GM21390 (cell line): ENCODE measurements around the gene ANTXR1.

ENCODE experiments used
- ATAC-seq: cut with Tn5 transposase; IDR thresholded peaks from one replicate; pipeline ENCODE4 v1.9.1; 2021; ENCODE audit not compliant: unreplicated experiment

The ANTXR1 gene

DNA sequence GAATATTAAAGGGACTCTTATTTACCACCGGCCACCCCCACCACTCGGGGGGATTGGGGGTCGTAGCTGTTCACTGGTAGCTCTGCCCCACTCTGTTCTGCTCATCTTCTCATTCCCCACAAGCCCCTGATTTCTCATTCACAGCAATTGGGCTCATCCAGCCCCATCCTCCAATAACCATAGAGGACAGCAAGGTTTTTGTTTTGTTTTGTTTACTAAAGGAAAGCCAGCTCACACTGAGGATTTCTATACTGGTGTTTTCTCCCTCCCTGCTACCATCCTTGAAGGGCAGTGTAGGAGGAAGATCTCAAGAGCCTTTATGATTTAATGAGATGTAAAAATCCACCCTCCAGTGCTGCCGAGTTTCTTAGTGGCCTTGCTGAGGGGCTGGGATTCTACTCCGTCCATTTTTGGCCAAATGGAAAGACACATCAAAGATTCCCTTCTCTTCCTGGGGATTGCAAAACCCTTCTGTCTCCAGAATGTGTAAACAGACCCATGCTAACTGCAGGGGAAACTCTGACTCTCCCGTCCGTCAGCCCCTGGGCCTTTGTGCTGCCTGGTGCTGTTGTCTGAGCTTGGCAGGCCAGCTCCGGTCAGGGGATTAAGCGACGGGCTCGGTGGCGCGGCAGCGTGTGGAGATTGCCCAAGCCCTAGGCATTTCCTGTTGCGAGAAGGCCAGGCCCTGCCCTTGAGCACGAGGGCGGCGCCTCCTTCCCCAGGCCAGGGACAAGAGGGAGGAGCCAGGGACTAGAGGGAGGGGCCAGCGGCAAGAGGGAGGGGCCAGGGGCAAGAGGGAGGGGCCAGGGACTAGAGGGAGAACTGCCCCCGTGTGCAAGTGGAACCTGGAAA is 165.0 kb downstream of the ANTXR1 start:
- ATAC-seq: no peak

- ATAC-seq: no peak
Measured at GRCh38 chr2:69178756-69179155, 165.8 kb downstream of the ANTXR1 start.

GRCh38 chr2:69180227-69180626 is 167.2 kb downstream of the ANTXR1 start:
- no peak for ATAC-seq

DNA sequence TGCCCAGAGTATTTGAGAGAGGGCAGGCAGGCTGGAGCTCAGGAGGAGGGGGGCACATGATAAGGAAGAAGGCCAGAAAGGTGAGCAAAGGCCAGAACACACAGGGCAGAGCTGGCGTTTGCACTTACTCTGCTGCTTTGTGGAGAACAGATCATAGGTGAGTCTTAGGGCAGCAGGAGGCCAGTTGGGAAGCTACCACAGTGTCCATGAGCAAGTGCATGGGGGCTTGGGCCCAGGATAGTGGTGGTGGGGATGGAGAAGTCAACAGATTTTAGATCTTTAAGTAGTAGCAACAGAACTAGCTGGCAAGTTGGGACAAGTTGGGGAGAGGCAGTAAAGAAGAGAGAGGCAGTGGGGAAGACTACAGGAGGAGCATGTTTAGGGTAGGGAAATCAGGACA is 168.0 kb downstream of the ANTXR1 start:
- no peak for ATAC-seq

GRCh38 chr2:69181806-69182427 is 168.9 kb downstream of the ANTXR1 start:
- ATAC-seq: no peak

GRCh38 chr2:69183659-69184058 is 170.7 kb downstream of the ANTXR1 start:
- ATAC-seq: no peak

DNA sequence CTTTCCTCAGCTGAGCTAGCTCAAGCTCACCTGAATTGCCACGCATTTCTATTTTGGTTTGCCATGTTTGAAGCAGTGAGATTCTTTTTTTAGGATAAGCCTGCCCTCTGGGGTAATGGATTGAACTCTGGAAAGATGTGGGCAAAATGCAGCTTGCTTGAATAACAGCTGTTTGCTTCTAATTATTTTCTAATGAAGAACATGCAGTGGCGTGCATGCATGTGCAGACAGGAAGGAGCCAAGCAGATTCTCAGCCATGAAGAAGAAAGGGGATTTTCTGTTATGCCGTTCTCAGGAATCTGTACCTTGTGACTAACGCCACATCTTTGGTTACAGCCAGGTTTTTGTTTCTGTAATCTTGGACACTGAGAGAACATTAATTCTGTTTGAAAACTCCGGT is 171.2 kb downstream of the ANTXR1 start:
- ATAC-seq: no peak

GRCh38 chr2:69185807-69186206 is 172.8 kb downstream of the ANTXR1 start:
- no peak for ATAC-seq

DNA sequence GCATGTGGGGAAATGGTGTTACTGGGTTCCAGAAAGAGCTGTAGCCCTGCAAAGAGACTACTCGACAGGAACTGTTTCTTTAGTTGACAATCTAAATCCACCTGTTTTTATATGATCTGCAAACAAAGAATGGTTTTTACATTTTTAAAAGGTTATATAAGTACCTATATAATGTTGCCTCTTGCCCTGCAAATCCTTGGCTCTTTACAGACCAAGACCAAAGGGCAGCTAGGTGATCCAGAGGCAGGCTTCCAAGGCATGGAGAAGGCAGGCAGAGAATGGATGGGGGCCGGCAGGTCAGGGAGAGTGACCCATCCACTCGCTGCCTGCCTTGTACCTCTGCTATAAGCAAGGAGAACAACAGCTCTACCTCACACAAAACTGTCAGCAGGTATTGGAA is 173.6 kb downstream of the ANTXR1 start:
- no peak for ATAC-seq

GRCh38 chr2:69188182-69188900 is 175.4 kb downstream of the ANTXR1 start:
- no peak for ATAC-seq

DNA sequence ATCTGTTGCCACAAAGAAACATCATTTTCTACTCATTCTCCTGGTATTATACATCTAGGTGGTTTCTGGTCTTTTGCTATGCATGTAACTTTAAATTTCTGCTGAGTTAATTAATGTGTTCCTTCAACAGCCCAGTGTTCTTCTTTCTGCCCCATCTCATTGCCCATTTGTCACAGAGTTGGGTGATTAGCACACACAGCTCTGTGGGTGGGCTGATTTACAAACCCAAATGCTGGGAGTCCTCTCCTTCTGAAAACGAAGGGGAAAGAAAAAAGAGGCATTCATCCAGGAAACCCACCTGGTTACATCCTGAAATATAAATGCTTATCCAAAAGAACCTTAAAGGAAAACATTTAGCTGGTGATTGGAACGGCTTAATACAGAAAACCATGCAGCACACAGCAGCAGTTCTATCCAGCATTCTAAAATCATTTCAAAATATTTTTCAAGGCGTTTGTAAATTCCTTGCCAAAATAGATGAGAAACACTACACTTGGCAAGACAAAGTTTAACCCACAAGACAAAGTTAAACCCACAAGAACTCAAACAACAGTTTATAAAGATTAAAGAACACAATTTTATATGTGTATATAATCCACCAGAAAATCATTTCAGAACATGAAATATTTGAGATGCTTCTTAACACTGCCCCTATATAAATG is 177.9 kb downstream of the ANTXR1 start:
- no peak for ATAC-seq

- ATAC-seq: no peak
Measured at GRCh38 chr2:69191634-69192033, 178.7 kb downstream of the ANTXR1 start.

- ATAC-seq: no peak
Measured at GRCh38 chr2:69192176-69192945, 179.4 kb downstream of the ANTXR1 start.

- ATAC-seq: no peak
Measured at GRCh38 chr2:69195706-69196105, 182.7 kb downstream of the ANTXR1 start.

- ATAC-seq: no peak
Measured at GRCh38 chr2:69196327-69197117, 183.5 kb downstream of the ANTXR1 start.

- no peak for ATAC-seq
Measured at GRCh38 chr2:69200107-69200520, 187.1 kb downstream of the ANTXR1 start.

DNA sequence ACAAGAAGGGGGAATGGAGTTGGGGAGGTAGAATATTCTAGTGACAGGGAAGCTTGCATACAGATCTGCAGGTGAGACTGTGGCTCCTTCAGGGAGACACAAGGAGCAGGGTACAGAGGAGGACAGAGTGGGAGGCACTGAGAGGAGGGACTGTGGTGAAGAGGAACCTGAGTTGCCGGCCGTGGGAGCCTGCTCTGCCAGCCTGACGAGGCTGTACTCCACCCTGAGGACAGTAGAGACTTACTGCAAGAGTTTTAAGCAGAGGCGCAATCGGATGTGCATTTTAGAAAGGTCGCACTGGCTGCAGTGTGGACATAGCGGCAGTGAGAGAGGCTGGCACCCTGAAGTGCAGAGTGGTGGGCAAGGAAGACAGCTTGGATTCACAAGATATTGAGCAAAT is 188.3 kb downstream of the ANTXR1 start:
- ATAC-seq: no peak

- no peak for ATAC-seq
Measured at GRCh38 chr2:69202327-69202726, 189.3 kb downstream of the ANTXR1 start.

- no peak for ATAC-seq
Measured at GRCh38 chr2:69203166-69203985, 190.4 kb downstream of the ANTXR1 start.
